ENCODE data around the gene GAS6. TPM values are rescaled to one million over a fixed set of nuclear protein-coding genes. Genes with fewer than 3 reads are reported as not detected.

Gene GAS6
- total RNA-seq, 4 donors from 2014 or later, result 132 to 392 (median 217) TPM

DNA sequence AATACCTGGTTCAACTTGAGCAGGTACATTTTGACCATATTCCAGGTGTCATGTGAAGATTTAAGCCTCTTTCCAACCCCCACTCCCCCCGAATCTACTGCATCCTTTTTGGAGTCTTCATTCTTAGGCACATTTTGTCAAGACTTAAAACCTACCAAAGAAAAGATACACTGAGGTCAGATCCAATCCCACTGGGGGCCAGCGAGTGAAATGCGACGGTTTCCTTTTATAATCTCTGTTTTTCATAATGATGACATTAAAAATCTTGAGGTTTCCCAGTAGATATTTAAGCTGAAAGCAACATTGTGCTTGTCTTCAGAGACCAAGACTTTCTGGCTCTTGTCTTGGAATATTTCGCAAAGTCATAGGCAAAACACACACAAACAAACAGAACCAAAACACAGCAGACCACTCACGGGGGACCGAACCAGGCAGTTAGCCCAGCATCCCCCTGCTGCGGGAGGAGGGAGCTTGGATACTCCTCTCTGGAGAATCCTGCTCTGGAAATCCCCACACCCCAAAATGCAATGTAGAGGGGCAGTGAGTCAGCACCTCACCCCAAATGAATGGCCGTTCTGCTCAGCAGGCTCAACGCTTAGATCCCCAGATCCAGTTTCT, 506 bp upstream of the GAS6 start:
- Histone ChIP-seq H3K9me3 (no peaks in the 10 kb centered on the region), H3K36me3 (peaks cover 0 to 9% of the 10 kb centered on the region in 2 donors), H3K4me1 (peaks cover 0 to 61% (median 16%) of the 10 kb centered on the region in 3 donors), H3K4me3 (peak overlapping the region; percentile 60 to 95), H3K27me3 (no peaks in the 10 kb centered on the region), H3K27ac (peak overlapping the region; percentile 57 to 98 (median 96))
- ATAC-seq, result no peak
- no peak for TF ChIP-seq EP300 (IDR thresholded peaks at IDR 0.05)
- no peak for TF ChIP-seq POLR2A (IDR thresholded peaks at IDR 0.05)
- TF ChIP-seq, protein P1, sequence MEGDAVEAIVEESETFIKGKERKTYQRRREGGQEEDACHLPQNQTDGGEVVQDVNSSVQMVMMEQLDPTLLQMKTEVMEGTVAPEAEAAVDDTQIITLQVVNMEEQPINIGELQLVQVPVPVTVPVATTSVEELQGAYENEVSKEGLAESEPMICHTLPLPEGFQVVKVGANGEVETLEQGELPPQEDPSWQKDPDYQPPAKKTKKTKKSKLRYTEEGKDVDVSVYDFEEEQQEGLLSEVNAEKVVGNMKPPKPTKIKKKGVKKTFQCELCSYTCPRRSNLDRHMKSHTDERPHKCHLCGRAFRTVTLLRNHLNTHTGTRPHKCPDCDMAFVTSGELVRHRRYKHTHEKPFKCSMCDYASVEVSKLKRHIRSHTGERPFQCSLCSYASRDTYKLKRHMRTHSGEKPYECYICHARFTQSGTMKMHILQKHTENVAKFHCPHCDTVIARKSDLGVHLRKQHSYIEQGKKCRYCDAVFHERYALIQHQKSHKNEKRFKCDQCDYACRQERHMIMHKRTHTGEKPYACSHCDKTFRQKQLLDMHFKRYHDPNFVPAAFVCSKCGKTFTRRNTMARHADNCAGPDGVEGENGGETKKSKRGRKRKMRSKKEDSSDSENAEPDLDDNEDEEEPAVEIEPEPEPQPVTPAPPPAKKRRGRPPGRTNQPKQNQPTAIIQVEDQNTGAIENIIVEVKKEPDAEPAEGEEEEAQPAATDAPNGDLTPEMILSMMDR (IDR thresholded peaks at IDR 0.05), result no peak
- TF ChIP-seq POLR2AphosphoS5 (IDR thresholded peaks at IDR 0.05), result no peak
- WGBS, 2 donors (ENCODE audit: low coverage in 1 of 2), result 2 to 6% methylated on average over 6 to 9 of the region's 10 CpGs

DNA sequence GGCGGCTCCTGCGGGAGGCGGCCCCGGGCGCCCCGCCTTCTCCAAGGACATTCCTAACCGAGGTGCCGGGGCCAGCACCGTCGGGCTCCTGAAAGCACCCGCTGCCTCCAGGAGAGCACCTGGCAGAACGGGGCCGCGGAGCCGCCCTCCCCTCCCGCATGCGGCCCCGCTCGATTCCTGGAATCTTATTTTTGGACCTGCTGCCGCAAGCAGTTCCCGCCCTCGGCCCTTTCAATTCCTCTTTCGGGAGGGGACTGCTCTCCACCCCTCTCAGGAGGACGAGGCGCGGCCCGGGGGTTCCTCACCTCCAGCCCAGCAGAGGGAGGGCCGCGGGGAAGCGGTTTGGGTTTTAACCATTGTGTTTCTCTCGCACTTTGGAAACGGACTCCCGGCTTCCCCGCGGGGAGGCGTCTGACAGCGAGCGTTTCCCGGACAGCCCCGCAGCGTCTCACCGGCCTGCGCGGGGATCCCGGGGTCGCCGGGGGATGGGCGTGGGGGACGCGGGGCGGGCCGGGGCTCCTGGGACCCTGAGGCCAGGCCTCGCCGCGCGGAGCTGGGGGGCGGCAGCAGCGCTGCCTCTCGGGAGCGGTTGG, 849 bp downstream of the GAS6 start:
- Histone ChIP-seq H3K4me3 (peak overlapping the region; percentile 60 to 95), H3K9me3 (no peaks in the 10 kb centered on the region), H3K36me3 (peaks cover 0 to 11% of the 10 kb centered on the region in 2 donors), H3K4me1 (peaks cover 0 to 74% (median 16%) of the 10 kb centered on the region in 3 donors), H3K27ac (peak overlapping the region; percentile 91 to 98 (median 96)), H3K27me3 (no peaks in the 10 kb centered on the region)
- TF ChIP-seq POLR2AphosphoS5 (IDR thresholded peaks at IDR 0.05), result peak; percentile 72
- peak; percentile 16 to 36 for TF ChIP-seq POLR2A (IDR thresholded peaks at IDR 0.05)
- TF ChIP-seq, protein P1 (IDR thresholded peaks at IDR 0.05), result peak in 2 of 4 experiments; percentile 2 to 17
- no peak for TF ChIP-seq EP300 (IDR thresholded peaks at IDR 0.05)
- ATAC-seq, result peak; percentile 34
- no CpG with 5 or more reads among the region's 60 CpGs for WGBS, 2 donors (ENCODE audit: low coverage in 1 of 2)

DNA sequence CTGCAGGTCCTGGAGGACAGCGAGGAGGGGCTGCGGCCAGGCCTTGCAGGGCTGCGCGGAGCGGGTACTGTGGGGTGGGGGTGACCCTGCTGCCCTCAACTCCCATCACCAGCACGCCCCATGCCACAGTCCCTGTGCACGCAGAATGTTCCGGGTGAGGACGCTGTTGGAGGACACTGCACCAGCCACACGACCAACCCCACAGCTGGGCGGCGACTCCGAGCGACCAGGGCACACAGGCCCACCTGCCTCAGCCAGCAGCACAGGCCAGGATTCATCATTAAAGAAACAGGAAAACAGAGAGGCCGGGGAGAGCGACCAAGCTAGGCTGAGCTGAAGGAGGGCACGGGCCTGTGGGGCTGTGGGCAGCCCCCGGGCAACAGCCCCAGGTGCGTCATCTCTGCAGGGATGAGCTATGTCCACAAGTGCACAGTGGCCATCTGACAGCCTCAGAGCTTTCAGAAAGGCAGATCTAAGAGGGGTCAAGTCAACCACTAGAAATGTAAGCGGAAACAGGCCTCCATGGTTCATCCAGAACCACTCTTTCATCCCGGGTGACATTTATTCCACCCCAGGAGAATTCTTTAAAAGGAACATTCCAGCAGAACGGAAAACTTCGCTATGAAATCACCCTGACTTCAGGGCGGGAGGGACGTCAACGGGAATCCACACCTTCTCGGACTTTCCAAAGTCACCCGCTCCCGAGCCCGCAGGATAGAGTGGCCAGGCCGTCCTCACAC, 1.5 kb downstream of the GAS6 start:
- TF ChIP-seq, protein P1 (IDR thresholded peaks at IDR 0.05), result no peak
- TF ChIP-seq POLR2AphosphoS5 (IDR thresholded peaks at IDR 0.05) (peak; percentile 33), EP300 (IDR thresholded peaks at IDR 0.05) (no peak)
- Histone ChIP-seq H3K4me1 (peaks cover 0 to 81% (median 22%) of the 10 kb centered on the region in 3 donors), H3K36me3 (peaks cover 0 to 11% of the 10 kb centered on the region in 2 donors), H3K27ac (peak overlapping the region; percentile 91 to 98 (median 96)), H3K9me3 (no peaks in the 10 kb centered on the region), H3K4me3 (peak overlapping the region; percentile 60 to 95), H3K27me3 (no peaks in the 10 kb centered on the region)
- 20 to 40% methylated on average over 2 to 6 of the region's 31 CpGs for WGBS, 2 donors (ENCODE audit: low coverage in 1 of 2)
- peak; percentile 11 for ATAC-seq

DNA sequence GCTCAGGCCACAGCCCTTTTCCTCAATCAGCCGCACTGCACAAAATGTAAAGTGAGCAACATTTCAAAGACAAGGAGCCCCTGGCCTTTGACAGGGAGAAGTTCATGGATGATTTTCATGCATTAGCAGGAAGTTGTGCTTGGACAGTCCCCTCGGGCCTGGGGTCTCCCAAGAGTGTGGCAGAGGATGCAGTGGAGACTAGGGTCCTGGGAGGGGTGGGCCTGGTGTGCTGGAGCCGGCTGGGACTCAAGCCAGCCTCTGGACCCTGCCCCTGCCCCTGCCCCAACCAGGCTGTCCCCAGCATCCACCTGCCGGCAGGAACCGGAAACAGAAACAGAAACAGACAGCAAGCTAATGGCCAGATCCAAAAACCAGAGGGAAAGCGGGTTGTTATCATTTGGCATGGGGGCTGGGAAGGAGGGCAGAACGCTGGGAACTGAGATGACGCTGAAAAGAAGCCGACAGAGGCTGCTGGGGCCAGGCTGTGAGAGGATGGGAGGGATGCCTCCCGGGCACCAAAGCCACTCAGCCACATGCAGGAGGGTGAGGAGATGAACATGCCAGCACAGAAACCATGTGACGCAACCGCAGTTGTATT, 2.3 kb downstream of the GAS6 start:
- H3K27me3 ChIP-seq, result no peaks in the 10 kb centered on the region
- peaks cover 0 to 11% of the 10 kb centered on the region in 2 donors for H3K36me3 ChIP-seq
- TF ChIP-seq, protein P1 (IDR thresholded peaks at IDR 0.05), result no peak
- H3K4me3 ChIP-seq, result peak overlapping the region in 1 of 2 donors; percentile 95
- H3K9me3 ChIP-seq, result no peaks in the 10 kb centered on the region
- H3K4me1 ChIP-seq, result peaks cover 0 to 89% (median 28%) of the 10 kb centered on the region in 3 donors
- ATAC-seq, result no peak
- peak overlapping the region in 3 of 4 donors; percentile 93 to 98 (median 98) for H3K27ac ChIP-seq
- 32 to 35% methylated on average over 6 to 7 of the region's 12 CpGs for WGBS, 2 donors (ENCODE audit: low coverage in 1 of 2)

Data from gastroesophageal sphincter (tissue), 4 donors.